KMS-11 (cell line): ENCODE results near the gene N4BP2L1.

ENCODE experiments used
- H2AFZ ChIP-seq: fragments of 200-600 bp; sonication (generic); 2 replicates; pipeline ENCODE4 v1.6.1; 2016; ENCODE audit warnings: antibody characterized with exemption, mixed run types, low read depth
- H3K27ac ChIP-seq: fragments of 200-600 bp; sonication (generic); 2 replicates; pipeline ENCODE4 v1.6.1; 2016; ENCODE audit warnings: mild to moderate bottlenecking, mixed run types
- H3K27me3 ChIP-seq: fragments of 200-600 bp; sonication (generic); 2 replicates; pipeline ENCODE4 v1.6.1; 2017; ENCODE audit warnings: mild to moderate bottlenecking, low read depth, mixed run types, moderate library complexity; ENCODE audit not compliant: insufficient read depth
- H3K36me3 ChIP-seq: fragments of 200-600 bp; sonication (generic); 2 replicates; pipeline ENCODE4 v1.6.1; 2017; ENCODE audit warnings: mild to moderate bottlenecking, mixed run types; ENCODE audit not compliant: insufficient read depth
- H3K4me1 ChIP-seq: fragments of 200-600 bp; sonication (generic); 2 replicates; pipeline ENCODE4 v1.6.1; 2016; ENCODE audit warnings: mild to moderate bottlenecking, low read depth, mixed run types; ENCODE audit not compliant: poor library complexity, severe bottlenecking
- H3K4me2 ChIP-seq: fragments of 200-600 bp; sonication (generic); 2 replicates; pipeline ENCODE4 v1.7.0; 2016; ENCODE audit warnings: mild to moderate bottlenecking, mixed run types
- H3K4me3 ChIP-seq: fragments of 200-600 bp; sonication (generic); IDR thresholded peaks from 2 replicates; pipeline ENCODE4 v1.6.1; 2017; ENCODE audit warnings: low read depth, low read length, mixed read lengths; ENCODE audit not compliant: insufficient read depth
- H3K79me2 ChIP-seq: fragments of 200-600 bp; sonication (generic); 2 replicates; pipeline ENCODE4 v1.6.1; 2016; ENCODE audit warnings: low read depth, mixed run types; ENCODE audit not compliant: insufficient read depth
- H3K9ac ChIP-seq: fragments of 200-600 bp; sonication (generic); 2 replicates; pipeline ENCODE4 v1.6.1; 2016; ENCODE audit warnings: mild to moderate bottlenecking, mixed run types
- H4K20me1 ChIP-seq: fragments of 200-600 bp; sonication (generic); 2 replicates; pipeline ENCODE4 v1.6.1; 2016; ENCODE audit warnings: mild to moderate bottlenecking, mixed run types; ENCODE audit not compliant: insufficient read depth
- CTCF ChIP-seq: fragments of 200-600 bp; sonication (generic); conservative IDR thresholded peaks from 2 replicates; pipeline ENCODE4 v1.6.1; 2017; ENCODE audit warnings: low read depth, mild to moderate bottlenecking, antibody characterized with exemption, low read length, moderate library complexity, mixed read lengths

Gene N4BP2L1

DNA sequence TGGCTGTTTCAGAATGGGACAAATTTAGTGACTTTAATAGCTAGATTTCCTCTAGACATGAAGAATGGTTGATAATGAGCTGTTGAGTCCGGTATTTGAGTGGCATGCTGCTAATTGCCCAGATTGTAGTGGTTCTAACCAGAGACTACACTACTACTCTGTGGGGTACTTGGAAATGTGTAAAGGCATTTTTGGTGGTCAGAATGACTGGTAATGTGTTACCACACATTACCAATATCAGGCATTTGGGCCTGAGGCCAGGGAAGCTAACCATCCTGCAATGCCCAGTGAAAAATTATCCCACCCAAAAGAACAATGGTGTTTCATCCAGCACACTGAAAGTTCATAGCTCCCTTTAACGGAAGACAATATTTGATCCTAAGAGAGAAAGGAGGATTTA lies 17.5 kb upstream of the N4BP2L1 start:
- Histone ChIP-seq H3K4me1 (no peaks in the 10 kb centered on the region), H3K4me3 (no peak overlapping the region), H3K27me3 (no peaks in the 10 kb centered on the region), H3K9ac (no peak overlapping the region), H4K20me1 (no peaks in the 10 kb centered on the region), H2AFZ (no peak overlapping the region), H3K4me2 (no peak overlapping the region), H3K79me2 (no peaks in the 10 kb centered on the region), H3K36me3 (no peaks in the 10 kb centered on the region), H3K27ac (no peak overlapping the region)
- TF ChIP-seq CTCF, result no peak

DNA sequence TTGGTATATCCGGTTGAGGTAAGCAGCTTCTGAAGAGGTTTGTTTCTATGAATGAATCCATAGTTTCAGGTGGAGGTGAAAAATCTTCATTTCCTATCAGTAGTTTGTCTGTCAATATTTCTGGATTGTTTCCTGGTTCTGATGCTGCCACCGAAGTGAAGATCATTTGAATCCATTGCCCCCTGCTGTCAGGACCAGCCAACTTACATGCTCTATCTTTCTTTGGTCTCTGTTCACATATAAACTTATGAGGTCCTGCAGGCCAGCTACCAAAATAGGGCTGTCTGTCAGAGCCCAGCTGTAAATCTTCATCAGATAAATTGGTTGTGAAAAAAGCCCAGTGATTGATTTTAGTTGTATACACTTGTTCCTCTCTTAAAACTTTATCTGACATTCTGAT lies 15.2 kb upstream of the N4BP2L1 start:
- no peaks in the 10 kb centered on the region for H3K79me2 ChIP-seq
- no peaks in the 10 kb centered on the region for H3K36me3 ChIP-seq
- H3K4me3 ChIP-seq, result no peak overlapping the region
- H3K4me2 ChIP-seq, result no peak overlapping the region
- H3K9ac ChIP-seq, result no peak overlapping the region
- no peak overlapping the region for H2AFZ ChIP-seq
- no peaks in the 10 kb centered on the region for H4K20me1 ChIP-seq
- no peaks in the 10 kb centered on the region for H3K4me1 ChIP-seq
- TF ChIP-seq CTCF, result 0 out of 2 replicates have a peak, but pooled peaks have one; percentile 37
- no peak overlapping the region for H3K27ac ChIP-seq
- no peaks in the 10 kb centered on the region for H3K27me3 ChIP-seq

GRCh38 chr13:32438871-32439270 lies 10.9 kb upstream of the N4BP2L1 start:
- no peak overlapping the region for H2AFZ ChIP-seq
- H3K4me2 ChIP-seq, result no peak overlapping the region
- H3K79me2 ChIP-seq, result no peaks in the 10 kb centered on the region
- H3K36me3 ChIP-seq, result no peaks in the 10 kb centered on the region
- no peaks in the 10 kb centered on the region for H3K27me3 ChIP-seq
- TF ChIP-seq CTCF, result no peak
- no peak overlapping the region for H3K9ac ChIP-seq
- no peaks in the 10 kb centered on the region for H4K20me1 ChIP-seq
- H3K27ac ChIP-seq, result no peak overlapping the region
- H3K4me1 ChIP-seq, result no peaks in the 10 kb centered on the region
- H3K4me3 ChIP-seq, result no peak overlapping the region

- Histone ChIP-seq H3K4me2 (no peak overlapping the region), H3K27ac (no peak overlapping the region)
Measured at GRCh38 chr13:32432856-32433255, 4.9 kb upstream of the N4BP2L1 start.

More at GRCh38 chr13:32432856-32433255, 4.9 kb upstream of the N4BP2L1 start:
- no peak for TF ChIP-seq CTCF
- Histone ChIP-seq H3K4me3 (no peak overlapping the region), H3K79me2 (no peaks in the 10 kb centered on the region), H3K27me3 (no peaks in the 10 kb centered on the region), H3K36me3 (no peaks in the 10 kb centered on the region), H4K20me1 (no peaks in the 10 kb centered on the region), H3K9ac (no peak overlapping the region), H2AFZ (no peak overlapping the region), H3K4me1 (peaks cover 22% of the 10 kb centered on the region)
